Activated T-helper 1 cell treated with anti-CD3 and anti-CD28 coated beads, Interleukin-12 subunit alpha, Interleukin-12 subunit beta, Interleukin-2, Interleukin-4 antibody, amounts not matched to agents 30 ng/mL and 10 ng/mL and 1 ng/mL, durations not matched to agents 14 hours and 24 hours and 36 hours (primary cell): ENCODE results near the gene RXRA. TPM values are rescaled to one million over a fixed set of nuclear protein-coding genes. Genes with fewer than 3 reads are reported as not detected.

Experiments
- DNase-seq: peaks from one replicate; pipeline ENCODE4 v3.0.0; 2021; ENCODE audit warnings: low spot score
- H3K27ac Mint-ChIP-seq: one replicate; pipeline ENCODE4 v1.8.0; 2021; ENCODE audit warnings: mild to moderate bottlenecking, mixed read lengths
- H3K27me3 Mint-ChIP-seq: one replicate; pipeline ENCODE4 v1.8.0; 2022; ENCODE audit warnings: mild to moderate bottlenecking, moderate library complexity, mixed read lengths; ENCODE audit not compliant: insufficient read depth
- H3K36me3 Mint-ChIP-seq: one replicate; pipeline ENCODE4 v1.8.0; 2021; ENCODE audit warnings: low read depth, mixed read lengths
- H3K4me1 Mint-ChIP-seq: one replicate; pipeline ENCODE4 v1.8.0; 2021; ENCODE audit warnings: low read depth, mixed read lengths
- H3K4me3 Mint-ChIP-seq: one replicate; pipeline ENCODE4 v1.8.0; 2021; ENCODE audit warnings: mild to moderate bottlenecking, moderate library complexity, mixed read lengths
- H3K9me3 Mint-ChIP-seq: one replicate; pipeline ENCODE4 v1.8.0; 2021; ENCODE audit warnings: mixed read lengths
- intact Hi-C: fragments of 100-400 bp; cut with micrococcal nuclease; formaldehyde crosslinking; loops from one replicate; pipeline ENCODE4 v1.15.1; 2024
- total RNA-seq: library from RNA; stranded (reverse); gene quantifications from 2 replicates; pipeline ENCODE4 v1.2.3, GENCODE V29; 2022

The RXRA gene
- total RNA-seq, 1 donor from 2014 or later: 0.91 TPM

- Mint-ChIP-seq H3K27ac (no peak overlapping the region), H3K4me3 (no peak overlapping the region), H3K27me3 (no peaks in the 10 kb centered on the region), H3K9me3 (no peaks in the 10 kb centered on the region), H3K4me1 (no peaks in the 10 kb centered on the region), H3K36me3 (no peaks in the 10 kb centered on the region)
- intact Hi-C loops: no loop called here
- no peak for DNase-seq
These were observed 29.5 kb downstream of the RXRA start for GRCh38 chr9:134355561-134356279.

GRCh38 chr9:134356496-134357470, 30.5 kb downstream of the RXRA start:
- no peaks in the 10 kb centered on the region for H3K4me1 Mint-ChIP-seq
- H3K27me3 Mint-ChIP-seq: no peaks in the 10 kb centered on the region
- H3K9me3 Mint-ChIP-seq: no peaks in the 10 kb centered on the region
- no peak overlapping the region for H3K27ac Mint-ChIP-seq
- intact Hi-C loops: no loop called here
- no peak for DNase-seq
- no peaks in the 10 kb centered on the region for H3K36me3 Mint-ChIP-seq
- no peak overlapping the region for H3K4me3 Mint-ChIP-seq

GRCh38 chr9:134357631-134358025, 31.4 kb downstream of the RXRA start:
- no peaks in the 10 kb centered on the region for H3K36me3 Mint-ChIP-seq

GRCh38 chr9:134358026-134358661, 31.9 kb downstream of the RXRA start:
- H3K9me3 Mint-ChIP-seq: no peaks in the 10 kb centered on the region
- no peak for DNase-seq
- intact Hi-C loops: no loop called here
- no peak overlapping the region for H3K4me3 Mint-ChIP-seq
- no peaks in the 10 kb centered on the region for H3K4me1 Mint-ChIP-seq
- H3K36me3 Mint-ChIP-seq: no peaks in the 10 kb centered on the region
- no peak overlapping the region for H3K27ac Mint-ChIP-seq
- no peaks in the 10 kb centered on the region for H3K27me3 Mint-ChIP-seq

More at GRCh38 chr9:134357631-134358025, 31.4 kb downstream of the RXRA start:
- H3K27ac Mint-ChIP-seq: no peak overlapping the region
- DNase-seq: no peak
- H3K4me1 Mint-ChIP-seq: no peaks in the 10 kb centered on the region
- H3K4me3 Mint-ChIP-seq: no peak overlapping the region
- no peaks in the 10 kb centered on the region for H3K9me3 Mint-ChIP-seq
- intact Hi-C loops: no loop called here
- no peaks in the 10 kb centered on the region for H3K27me3 Mint-ChIP-seq

- no peaks in the 10 kb centered on the region for H3K27me3 Mint-ChIP-seq
- H3K4me3 Mint-ChIP-seq: no peak overlapping the region
- intact Hi-C loops: no loop called here
- H3K36me3 Mint-ChIP-seq: no peaks in the 10 kb centered on the region
- H3K4me1 Mint-ChIP-seq: no peaks in the 10 kb centered on the region
- H3K9me3 Mint-ChIP-seq: no peaks in the 10 kb centered on the region
- no peak for DNase-seq
- H3K27ac Mint-ChIP-seq: no peak overlapping the region
These were observed 32.5 kb downstream of the RXRA start for GRCh38 chr9:134358662-134359319.

GRCh38 chr9:134359493-134360179, 33.4 kb downstream of the RXRA start:
- Mint-ChIP-seq H3K36me3 (no peaks in the 10 kb centered on the region), H3K9me3 (no peaks in the 10 kb centered on the region), H3K27ac (no peak overlapping the region), H3K4me1 (no peaks in the 10 kb centered on the region), H3K4me3 (no peak overlapping the region), H3K27me3 (no peaks in the 10 kb centered on the region)
- intact Hi-C loops: no loop called here
- no peak for DNase-seq

- Mint-ChIP-seq H3K36me3 (no peaks in the 10 kb centered on the region), H3K9me3 (no peaks in the 10 kb centered on the region), H3K4me3 (no peak overlapping the region), H3K27me3 (no peaks in the 10 kb centered on the region), H3K4me1 (no peaks in the 10 kb centered on the region), H3K27ac (no peak overlapping the region)
- intact Hi-C loops: no loop called here
- no peak for DNase-seq
These were observed 34.0 kb downstream of the RXRA start for GRCh38 chr9:134360180-134360759.

- intact Hi-C loops: no loop called here
- H3K36me3 Mint-ChIP-seq: no peaks in the 10 kb centered on the region
- H3K9me3 Mint-ChIP-seq: no peaks in the 10 kb centered on the region
- no peaks in the 10 kb centered on the region for H3K27me3 Mint-ChIP-seq
- no peaks in the 10 kb centered on the region for H3K4me1 Mint-ChIP-seq
- no peak overlapping the region for H3K27ac Mint-ChIP-seq
- DNase-seq: no peak
- no peak overlapping the region for H3K4me3 Mint-ChIP-seq
These were observed 34.6 kb downstream of the RXRA start for GRCh38 chr9:134360897-134361296.

GRCh38 chr9:134361426-134361825, 35.2 kb downstream of the RXRA start:
- DNase-seq: no peak
- no peaks in the 10 kb centered on the region for H3K36me3 Mint-ChIP-seq
- H3K4me3 Mint-ChIP-seq: no peak overlapping the region
- intact Hi-C loops: no loop called here
- no peaks in the 10 kb centered on the region for H3K4me1 Mint-ChIP-seq
- H3K27me3 Mint-ChIP-seq: no peaks in the 10 kb centered on the region
- H3K9me3 Mint-ChIP-seq: no peaks in the 10 kb centered on the region
- no peak overlapping the region for H3K27ac Mint-ChIP-seq

- intact Hi-C loops: no loop called here
- Mint-ChIP-seq H3K27me3 (no peaks in the 10 kb centered on the region), H3K27ac (no peak overlapping the region), H3K4me3 (no peak overlapping the region), H3K9me3 (no peaks in the 10 kb centered on the region), H3K4me1 (no peaks in the 10 kb centered on the region), H3K36me3 (no peaks in the 10 kb centered on the region)
- no peak for DNase-seq
These were observed 35.7 kb downstream of the RXRA start for GRCh38 chr9:134361843-134362414.

- intact Hi-C loops: no loop called here
- DNase-seq: no peak
- Mint-ChIP-seq H3K36me3 (no peaks in the 10 kb centered on the region), H3K4me3 (no peak overlapping the region), H3K27ac (no peak overlapping the region), H3K9me3 (no peaks in the 10 kb centered on the region), H3K27me3 (no peaks in the 10 kb centered on the region), H3K4me1 (no peaks in the 10 kb centered on the region)
These were observed 37.2 kb downstream of the RXRA start for GRCh38 chr9:134363450-134363849.
